ENCODE data around the gene TTC22. TPM values are rescaled to one million over a fixed set of nuclear protein-coding genes. Genes with fewer than 3 reads are reported as not detected.

The TTC22 gene
- total and polyA plus RNA-seq, 2 donors from 2014 or later, result 9.6 to 16.5 TPM

DNA sequence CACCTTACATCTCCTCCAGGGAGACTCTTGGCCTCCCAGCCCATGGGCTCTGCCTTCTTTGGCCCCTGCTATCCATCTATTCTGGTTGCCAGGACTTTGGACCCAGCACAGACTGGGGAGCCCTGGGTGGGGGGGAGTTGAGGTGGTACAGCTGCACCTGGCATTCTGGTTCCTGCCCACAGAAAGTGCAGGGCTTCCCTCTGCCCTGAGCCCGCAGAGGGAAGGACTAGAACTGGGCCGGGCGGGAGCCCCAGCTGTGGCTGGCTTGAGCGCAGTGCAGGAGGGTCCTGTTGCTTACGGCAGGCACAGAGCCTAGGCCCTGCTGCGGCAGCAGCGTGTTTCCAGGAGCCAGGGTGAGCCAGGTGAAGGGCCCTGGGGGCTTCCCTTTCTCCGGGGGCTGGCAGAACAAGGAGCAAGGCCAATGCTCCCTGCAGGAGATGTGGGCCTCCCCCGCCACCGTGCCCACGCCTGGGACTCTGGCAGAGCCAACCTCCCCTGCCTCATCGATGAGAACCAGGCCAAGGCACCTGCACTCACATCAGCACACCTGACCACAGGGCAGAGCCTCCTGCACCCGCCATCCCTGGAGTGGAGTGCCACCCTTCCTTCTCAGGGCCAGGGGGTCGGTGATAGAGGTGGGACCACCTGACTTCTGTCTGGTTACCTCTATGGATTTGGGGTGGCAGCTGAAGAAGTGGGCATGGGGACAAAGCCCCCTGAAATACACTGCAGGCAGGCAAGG, 52.9 kb downstream of the TTC22 start:
- Histone ChIP-seq H3K9ac (ENCODE audit: low read length in 3 of 3) (no peak overlapping the region), H3K4me3 (ENCODE audit: low read length in 3 of 3) (no peak overlapping the region), H3K27ac (ENCODE audit: low read depth in 2 of 2, low read length in 2 of 2) (no peak overlapping the region), H3K9me3 (ENCODE audit: control insufficient read depth in 2 of 3, insufficient read depth in 1 of 3, low read length in 3 of 3) (no peaks in the 10 kb centered on the region), H3K4me1 (ENCODE audit: control insufficient read depth in 2 of 3, insufficient read depth in 2 of 3, low read depth in 1 of 3, low read length in 3 of 3) (no peaks in the 10 kb centered on the region), H3K27me3 (ENCODE audit: control insufficient read depth, insufficient read depth, low read length) (no peaks in the 10 kb centered on the region), H3K36me3 (ENCODE audit: control insufficient read depth in 2 of 3, insufficient read depth in 3 of 3, low read length in 3 of 3) (no peaks in the 10 kb centered on the region)
- TF ChIP-seq, protein P1, sequence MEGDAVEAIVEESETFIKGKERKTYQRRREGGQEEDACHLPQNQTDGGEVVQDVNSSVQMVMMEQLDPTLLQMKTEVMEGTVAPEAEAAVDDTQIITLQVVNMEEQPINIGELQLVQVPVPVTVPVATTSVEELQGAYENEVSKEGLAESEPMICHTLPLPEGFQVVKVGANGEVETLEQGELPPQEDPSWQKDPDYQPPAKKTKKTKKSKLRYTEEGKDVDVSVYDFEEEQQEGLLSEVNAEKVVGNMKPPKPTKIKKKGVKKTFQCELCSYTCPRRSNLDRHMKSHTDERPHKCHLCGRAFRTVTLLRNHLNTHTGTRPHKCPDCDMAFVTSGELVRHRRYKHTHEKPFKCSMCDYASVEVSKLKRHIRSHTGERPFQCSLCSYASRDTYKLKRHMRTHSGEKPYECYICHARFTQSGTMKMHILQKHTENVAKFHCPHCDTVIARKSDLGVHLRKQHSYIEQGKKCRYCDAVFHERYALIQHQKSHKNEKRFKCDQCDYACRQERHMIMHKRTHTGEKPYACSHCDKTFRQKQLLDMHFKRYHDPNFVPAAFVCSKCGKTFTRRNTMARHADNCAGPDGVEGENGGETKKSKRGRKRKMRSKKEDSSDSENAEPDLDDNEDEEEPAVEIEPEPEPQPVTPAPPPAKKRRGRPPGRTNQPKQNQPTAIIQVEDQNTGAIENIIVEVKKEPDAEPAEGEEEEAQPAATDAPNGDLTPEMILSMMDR (IDR thresholded peaks at IDR 0.05; ENCODE audit: borderline replicate concordance, extremely low read depth, insufficient read depth), result no peak
- no peak for DNase-seq
- no peak for FAIRE-seq
- intact Hi-C loops (cut with DNase I), result no loop called here

DNA sequence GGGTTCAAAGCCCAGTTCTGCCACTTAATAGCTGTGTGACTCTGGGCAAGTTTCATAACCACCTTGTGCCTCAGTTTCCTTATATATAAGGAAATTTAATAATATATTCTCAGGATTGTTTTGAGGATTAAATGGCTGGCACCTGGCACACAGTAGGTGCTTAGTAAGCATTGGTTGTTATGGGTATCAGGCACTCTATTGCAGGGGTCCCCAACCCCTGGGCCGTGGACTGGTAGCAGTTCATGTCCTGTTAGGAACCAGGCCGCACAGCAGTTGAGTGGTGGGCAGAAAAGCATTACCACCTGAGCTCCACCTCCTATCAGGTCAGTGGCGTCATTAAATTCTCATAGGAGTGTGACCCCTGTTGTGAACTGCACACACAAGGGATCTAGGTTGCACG, 55.3 kb downstream of the TTC22 start:
- no peak for FAIRE-seq
- TF ChIP-seq, protein P1 (IDR thresholded peaks at IDR 0.05; ENCODE audit: borderline replicate concordance, extremely low read depth, insufficient read depth), result no peak
- no peak for DNase-seq
- no peak overlapping the region for H3K27ac ChIP-seq (ENCODE audit: low read depth in 2 of 2, low read length in 2 of 2)
- no peak overlapping the region for H3K4me3 ChIP-seq (ENCODE audit: low read length in 3 of 3)
- peaks cover 0 to 16% (median 3%) of the 10 kb centered on the region in 3 donors for H3K36me3 ChIP-seq (ENCODE audit: control insufficient read depth in 2 of 3, insufficient read depth in 3 of 3, low read length in 3 of 3)
- intact Hi-C loops (cut with DNase I), result no loop called here
- H3K9ac ChIP-seq (ENCODE audit: low read length in 3 of 3), result no peak overlapping the region
- no peaks in the 10 kb centered on the region for H3K4me1 ChIP-seq (ENCODE audit: control insufficient read depth in 2 of 3, insufficient read depth in 2 of 3, low read depth in 1 of 3, low read length in 3 of 3)
- H3K9me3 ChIP-seq (ENCODE audit: control insufficient read depth in 2 of 3, insufficient read depth in 1 of 3, low read length in 3 of 3), result no peaks in the 10 kb centered on the region
- no peaks in the 10 kb centered on the region for H3K27me3 ChIP-seq (ENCODE audit: control insufficient read depth, insufficient read depth, low read length)

DNA sequence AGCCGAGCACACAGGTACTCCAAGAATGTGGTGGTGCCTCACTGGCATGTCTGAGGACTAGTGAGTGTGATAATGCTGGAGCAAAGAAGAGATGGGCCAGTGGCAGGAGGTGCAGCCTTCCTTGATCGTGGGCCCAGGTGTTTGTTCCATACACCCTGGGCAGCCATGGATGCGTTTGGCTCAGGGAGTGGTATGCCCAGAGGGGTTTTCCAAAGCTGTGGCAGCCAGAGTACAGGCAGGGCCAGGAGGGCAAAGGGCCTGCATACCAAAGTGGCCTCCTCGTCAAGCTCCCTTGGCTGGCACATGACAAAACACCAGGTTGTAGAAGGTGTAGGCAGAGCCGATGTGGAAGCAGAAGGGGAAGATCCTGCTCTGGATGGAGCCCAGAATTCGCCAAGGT, 55.8 kb downstream of the TTC22 start:
- Histone ChIP-seq H3K4me1 (ENCODE audit: control insufficient read depth in 2 of 3, insufficient read depth in 2 of 3, low read depth in 1 of 3, low read length in 3 of 3) (no peaks in the 10 kb centered on the region), H3K27me3 (ENCODE audit: control insufficient read depth, insufficient read depth, low read length) (no peaks in the 10 kb centered on the region), H3K9me3 (ENCODE audit: control insufficient read depth in 2 of 3, insufficient read depth in 1 of 3, low read length in 3 of 3) (no peaks in the 10 kb centered on the region), H3K4me3 (ENCODE audit: low read length in 3 of 3) (no peak overlapping the region), H3K9ac (ENCODE audit: low read length in 3 of 3) (no peak overlapping the region), H3K36me3 (ENCODE audit: control insufficient read depth in 2 of 3, insufficient read depth in 3 of 3, low read length in 3 of 3) (peaks cover 0 to 17% (median 3%) of the 10 kb centered on the region in 3 donors), H3K27ac (ENCODE audit: low read depth in 2 of 2, low read length in 2 of 2) (no peak overlapping the region)
- TF ChIP-seq, protein P1 (IDR thresholded peaks at IDR 0.05; ENCODE audit: borderline replicate concordance, extremely low read depth, insufficient read depth), result no peak
- intact Hi-C loops (cut with DNase I), result no loop called here
- DNase-seq, result no peak
- no peak for FAIRE-seq

Measured in kidney (tissue), 14 donors.